MM.1S (cell line): Measurements from ENCODE around the gene CNPY2.

ENCODE experiments used
- DNase-seq: peaks from one replicate; pipeline ENCODE4 v3.0.0-alpha.2; 2015
- H2AFZ ChIP-seq: fragments of 300-600 bp; sonication (generic); 2 replicates; pipeline ENCODE4 v1.6.0; 2016; ENCODE audit warnings: antibody characterized with exemption, low read length
- H3F3A ChIP-seq: fragments of 300-600 bp; sonication (generic); 2 replicates; pipeline ENCODE4 v1.6.1; 2016; ENCODE audit warnings: mild to moderate bottlenecking, antibody characterized with exemption, low read length, moderate library complexity, mixed read lengths; ENCODE audit not compliant: insufficient read depth
- H3K27ac ChIP-seq: fragments of 300-600 bp; sonication (generic); 2 replicates; pipeline ENCODE4 v1.5.1; 2016; ENCODE audit warnings: mild to moderate bottlenecking, low read length
- H3K27me3 ChIP-seq: fragments of 300-600 bp; sonication (generic); replicated peaks from 2 replicates; pipeline ENCODE4 v1.6.0; 2016; ENCODE audit warnings: low read length; ENCODE audit not compliant: insufficient read depth
- H3K36me3 ChIP-seq: fragments of 300-600 bp; sonication (generic); replicated peaks from 2 replicates; pipeline ENCODE4 v1.6.1; 2016; ENCODE audit warnings: mild to moderate bottlenecking, low read length, mixed read lengths; ENCODE audit not compliant: insufficient read depth
- H3K4me1 ChIP-seq: fragments of 300-600 bp; sonication (generic); 2 replicates; pipeline ENCODE4 v1.6.1; 2016; ENCODE audit warnings: low read length, mixed read lengths
- H3K4me2 ChIP-seq: fragments of 300-600 bp; sonication (generic); 2 replicates; pipeline ENCODE4 v1.6.0; 2016; ENCODE audit warnings: low read depth, low read length
- H3K4me3 ChIP-seq: fragments of 300-600 bp; sonication (generic); 2 replicates; pipeline ENCODE4 v1.5.1; 2016; ENCODE audit warnings: low read length, mixed read lengths
- H3K79me2 ChIP-seq: fragments of 300-600 bp; sonication (generic); 2 replicates; pipeline ENCODE4 v1.6.1; 2016; ENCODE audit warnings: mixed run types, low read length, mixed read lengths
- H3K9ac ChIP-seq: fragments of 300-600 bp; sonication (generic); 2 replicates; pipeline ENCODE4 v1.6.1; 2016; ENCODE audit warnings: low read length, mixed read lengths
- H3K9me2 ChIP-seq: fragments of 300-600 bp; sonication (generic); replicated peaks from 2 replicates; pipeline ENCODE4 v1.6.1; 2016; ENCODE audit warnings: mild to moderate bottlenecking, low read length, mixed read lengths; ENCODE audit not compliant: insufficient read depth
- H3K9me3 ChIP-seq: fragments of 300-600 bp; sonication (generic); replicated peaks from 2 replicates; pipeline ENCODE4 v1.6.1; 2016; ENCODE audit warnings: mild to moderate bottlenecking, low read length, mixed read lengths; ENCODE audit not compliant: insufficient read depth
- H4K20me1 ChIP-seq: fragments of 300-600 bp; sonication (generic); 2 replicates; pipeline ENCODE4 v1.6.1; 2016; ENCODE audit warnings: mild to moderate bottlenecking, low read length, moderate library complexity, mixed read lengths; ENCODE audit not compliant: insufficient read depth
- CTCF ChIP-seq: fragments of 300-600 bp; sonication (generic); IDR thresholded peaks from 2 replicates; pipeline ENCODE4 v1.5.1; 2016; ENCODE audit warnings: antibody characterized with exemption, low read length, mixed read lengths
- EZH2 ChIP-seq: fragments of 300-600 bp; sonication (generic); optimal IDR thresholded peaks from 2 replicates; pipeline ENCODE3; 2017; ENCODE audit warnings: low read depth, mild to moderate bottlenecking, antibody characterized with exemption, low read length, mixed read lengths
- EZH2phosphoT487 ChIP-seq: fragments of 300-600 bp; sonication (generic); IDR thresholded peaks from 2 replicates; pipeline ENCODE4 v1.6.1; 2018; ENCODE audit warnings: antibody characterized with exemption, low read length

Gene CNPY2

GRCh38 chr12:56359851-56360767, 44.3 kb upstream of the CNPY2 start, which contains the start of gene STAT2:
TSS of gene STAT2 (minus strand) at chr12:56360107. CDS start at chr12:56356571, 3,536 bp downstream.
- Histone ChIP-seq H2AFZ (peak within 1 kb of the TSS; percentile 44), H3K79me2 (peaks cover 41% of the 10 kb centered on the region), H3K27ac (peak within 1 kb of the TSS; percentile 79), H3K9me2 (no peaks in the 10 kb centered on the region), H3K36me3 (no peaks in the 10 kb centered on the region), H3K27me3 (no peaks in the 10 kb centered on the region), H3K4me1 (peaks cover 4% of the 10 kb centered on the region; the same call in 1 of the 2 replicates), H4K20me1 (no peaks in the 10 kb centered on the region), H3K4me2 (peak within 1 kb of the TSS; percentile 80), H3K9me3 (no peaks in the 10 kb centered on the region), H3K9ac (peak within 1 kb of the TSS; percentile 78), H3F3A (peaks cover 22% of the 10 kb centered on the region), H3K4me3 (peak within 1 kb of the TSS; percentile 91)
- TF ChIP-seq EZH2 (no peak), EZH2phosphoT487 (no peak), CTCF (no peak)
- peak; percentile 99 for DNase-seq

GRCh38 chr12:56358836-56359532, 43.2 kb upstream of the CNPY2 start:
- H3K4me3 ChIP-seq, result peak overlapping the region; percentile 91
- H3F3A ChIP-seq, result peaks cover 22% of the 10 kb centered on the region
- H3K4me1 ChIP-seq, result peaks cover 4% of the 10 kb centered on the region; the same call in 1 of the 2 replicates
- H3K9me3 ChIP-seq, result no peaks in the 10 kb centered on the region
- no peaks in the 10 kb centered on the region for H3K27me3 ChIP-seq
- H2AFZ ChIP-seq, result no peak overlapping the region
- peak; percentile 90 for DNase-seq
- H3K4me2 ChIP-seq, result peak overlapping the region; percentile 80
- H3K9me2 ChIP-seq, result no peaks in the 10 kb centered on the region
- TF ChIP-seq CTCF (no peak), EZH2phosphoT487 (no peak), EZH2 (no peak)
- H3K79me2 ChIP-seq, result peaks cover 51% of the 10 kb centered on the region
- peak overlapping the region; percentile 79 for H3K27ac ChIP-seq
- H3K9ac ChIP-seq, result peak overlapping the region; percentile 78
- H3K36me3 ChIP-seq, result no peaks in the 10 kb centered on the region
- H4K20me1 ChIP-seq, result no peaks in the 10 kb centered on the region

GRCh38 chr12:56351325-56351724, 35.5 kb upstream of the CNPY2 start:
- no peak overlapping the region for H2AFZ ChIP-seq
- no peak for DNase-seq
- no peaks in the 10 kb centered on the region for H4K20me1 ChIP-seq
- no peak overlapping the region for H3K4me2 ChIP-seq
- no peaks in the 10 kb centered on the region for H3F3A ChIP-seq
- no peaks in the 10 kb centered on the region for H3K9me3 ChIP-seq
- H3K4me1 ChIP-seq, result no peaks in the 10 kb centered on the region
- H3K36me3 ChIP-seq, result peaks cover 21% of the 10 kb centered on the region
- TF ChIP-seq EZH2 (no peak), CTCF (no peak), EZH2phosphoT487 (no peak)
- H3K9me2 ChIP-seq, result no peaks in the 10 kb centered on the region
- peaks cover 27% of the 10 kb centered on the region for H3K79me2 ChIP-seq
- no peak overlapping the region for H3K9ac ChIP-seq
- no peak overlapping the region for H3K4me3 ChIP-seq
- H3K27ac ChIP-seq, result no peak overlapping the region
- H3K27me3 ChIP-seq, result no peaks in the 10 kb centered on the region
